ENCODE measurements around the gene NDRG3.
"Not testable (repeated sequence)": the region's sequence is repeated elsewhere in the genome, so short reads cannot be mapped to it uniquely, and the experiment has no call there.

The NDRG3 gene

GRCh38 chr20:36687850-36688249 lies 58.0 kb downstream of the NDRG3 start:
- no peak for DNase-seq (ENCODE audit: low spot score)

- no peak for DNase-seq (ENCODE audit: low spot score)
Measured at GRCh38 chr20:36686944-36687343, 58.9 kb downstream of the NDRG3 start.

- DNase-seq (ENCODE audit: low spot score): no peak
Measured at GRCh38 chr20:36686504-36686903, 59.4 kb downstream of the NDRG3 start.

- DNase-seq (ENCODE audit: low spot score): no peak
Measured at GRCh38 chr20:36684747-36685146, 61.1 kb downstream of the NDRG3 start.

- no peak for DNase-seq (ENCODE audit: low spot score)
Measured at GRCh38 chr20:36682311-36682710, 63.6 kb downstream of the NDRG3 start.

- DNase-seq (ENCODE audit: low spot score): no peak
Measured at GRCh38 chr20:36677422-36677771, 68.5 kb downstream of the NDRG3 start.

- no peak for DNase-seq (ENCODE audit: low spot score)
Measured at GRCh38 chr20:36676701-36677421, 69.0 kb downstream of the NDRG3 start.

- DNase-seq (ENCODE audit: low spot score): not testable (repeated sequence)
Measured at GRCh38 chr20:36675545-36675944, 70.3 kb downstream of the NDRG3 start.

- no peak for DNase-seq (ENCODE audit: low spot score)
Measured at GRCh38 chr20:36672991-36673390, 72.9 kb downstream of the NDRG3 start.

- DNase-seq (ENCODE audit: low spot score): no peak
Measured at GRCh38 chr20:36670665-36671357, 75.1 kb downstream of the NDRG3 start.

- DNase-seq (ENCODE audit: low spot score): no peak
Measured at GRCh38 chr20:36666181-36666740, 79.6 kb downstream of the NDRG3 start.

- DNase-seq (ENCODE audit: low spot score): no peak
Measured at GRCh38 chr20:36663031-36663430, 82.9 kb downstream of the NDRG3 start.

GRCh38 chr20:36658300-36658699 lies 87.6 kb downstream of the NDRG3 start:
- no peak for DNase-seq (ENCODE audit: low spot score)

- DNase-seq (ENCODE audit: low spot score): no peak
Measured at GRCh38 chr20:36656733-36657132, 89.2 kb downstream of the NDRG3 start.

- no peak for DNase-seq (ENCODE audit: low spot score)
Measured at GRCh38 chr20:36655004-36655403, 90.9 kb downstream of the NDRG3 start.

- no peak for DNase-seq (ENCODE audit: low spot score)
Measured at GRCh38 chr20:36654506-36654905, 91.4 kb downstream of the NDRG3 start.

GRCh38 chr20:36653456-36653855 lies 92.4 kb downstream of the NDRG3 start:
- DNase-seq (ENCODE audit: low spot score): no peak

GRCh38 chr20:36647196-36648121 lies 98.4 kb downstream of the NDRG3 start:
- no peak for DNase-seq (ENCODE audit: low spot score)

GRCh38 chr20:36646678-36647077 lies 99.2 kb downstream of the NDRG3 start:
- DNase-seq (ENCODE audit: low spot score): no peak

- no peak for DNase-seq (ENCODE audit: low spot score)
Measured at GRCh38 chr20:36645998-36646397, 99.9 kb downstream of the NDRG3 start, which contains the start of gene SLA2. TSS of gene SLA2 (minus strand) at chr20:36646196. CDS start at chr20:36641335, 4,861 bp downstream.

- DNase-seq (ENCODE audit: low spot score): no peak
Measured at GRCh38 chr20:36645353-36645752, 100.5 kb downstream of the NDRG3 start.

GRCh38 chr20:36644706-36645095 lies 101.2 kb downstream of the NDRG3 start:
- DNase-seq (ENCODE audit: low spot score): no peak
